GM21360 (cell line): ENCODE results near the gene ATP6V0E2.
"Not testable (repeated sequence)": the region's sequence is repeated elsewhere in the genome, so short reads cannot be mapped to it uniquely, and the experiment has no call there.

Experiments used
- ATAC-seq: cut with Tn5 transposase; IDR thresholded peaks from one replicate; pipeline ENCODE4 v1.9.1; 2021; ENCODE audit warnings: mild to moderate bottlenecking, moderate library complexity; ENCODE audit not compliant: unreplicated experiment

The ATP6V0E2 gene

GRCh38 chr7:149873074-149873969 is at the start of gene ATP6V0E2:
Gene ATP6V0E2 (plus strand): TSS chr7:149873969. CDS start chr7:149874066, 97 bp downstream.
- ATAC-seq = peak; percentile 92

DNA sequence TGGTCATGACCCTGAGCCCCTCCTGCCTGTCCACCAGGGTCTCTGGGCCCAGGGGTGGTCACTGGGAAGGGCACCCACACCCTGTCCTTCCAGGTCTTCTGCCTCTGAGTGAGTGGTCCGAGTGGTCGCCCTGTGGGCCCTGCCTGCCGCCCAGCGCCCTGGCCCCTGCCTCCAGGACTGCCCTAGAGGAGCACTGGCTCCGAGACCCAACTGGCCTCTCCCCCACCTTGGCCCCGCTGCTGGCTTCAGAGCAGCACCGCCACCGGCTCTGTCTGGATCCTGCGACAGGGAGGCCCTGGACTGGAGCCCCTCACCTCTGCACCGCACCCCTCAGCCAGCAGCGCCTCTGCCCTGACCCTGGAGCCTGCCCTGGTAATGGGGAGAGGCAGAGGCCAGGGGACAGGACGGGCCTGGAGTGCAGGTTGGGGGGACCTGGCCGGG is 49.4 kb upstream of the ATP6V0E2 start:
- ATAC-seq = no peak

DNA sequence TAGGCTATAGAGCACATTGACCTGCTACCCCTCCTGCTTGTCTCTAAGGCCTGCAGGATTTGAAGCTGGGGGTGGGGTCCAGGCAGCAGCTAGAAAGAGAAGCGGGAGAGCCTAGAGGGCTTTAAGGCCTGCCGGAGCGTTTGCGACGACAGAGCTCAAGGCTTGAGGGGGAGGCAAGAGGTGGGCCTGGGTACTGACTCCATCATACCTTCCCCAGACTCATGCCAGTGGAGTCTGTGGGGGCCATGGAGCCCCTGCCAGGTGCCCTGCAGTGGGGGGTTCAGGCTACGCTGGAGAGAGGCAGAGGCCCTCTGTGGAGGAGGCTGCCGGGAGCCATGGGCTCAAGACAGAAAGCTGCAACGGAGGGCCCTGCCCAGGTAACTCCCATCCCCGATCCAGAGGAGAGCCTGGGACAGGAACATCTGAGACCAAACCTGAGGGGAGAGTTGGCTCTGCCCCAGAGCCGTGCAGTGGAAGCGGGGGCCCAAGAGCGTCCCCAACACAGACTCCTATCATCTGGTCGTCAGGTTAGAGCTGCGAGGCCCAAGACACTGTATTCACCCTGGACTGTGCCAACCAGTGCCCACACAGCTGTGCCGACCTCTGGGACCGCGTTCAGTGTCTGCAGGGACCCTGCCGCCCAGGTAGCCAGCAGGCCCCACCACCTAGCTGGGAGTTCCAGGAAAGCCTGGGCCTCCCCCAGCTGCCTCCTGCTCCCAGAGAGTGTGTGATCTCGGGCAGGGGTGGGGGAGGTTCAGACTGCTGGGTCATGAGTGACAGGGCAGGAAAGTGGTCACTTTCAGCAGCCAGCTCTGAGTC is 48.8 kb upstream of the ATP6V0E2 start:
- ATAC-seq = no peak

DNA sequence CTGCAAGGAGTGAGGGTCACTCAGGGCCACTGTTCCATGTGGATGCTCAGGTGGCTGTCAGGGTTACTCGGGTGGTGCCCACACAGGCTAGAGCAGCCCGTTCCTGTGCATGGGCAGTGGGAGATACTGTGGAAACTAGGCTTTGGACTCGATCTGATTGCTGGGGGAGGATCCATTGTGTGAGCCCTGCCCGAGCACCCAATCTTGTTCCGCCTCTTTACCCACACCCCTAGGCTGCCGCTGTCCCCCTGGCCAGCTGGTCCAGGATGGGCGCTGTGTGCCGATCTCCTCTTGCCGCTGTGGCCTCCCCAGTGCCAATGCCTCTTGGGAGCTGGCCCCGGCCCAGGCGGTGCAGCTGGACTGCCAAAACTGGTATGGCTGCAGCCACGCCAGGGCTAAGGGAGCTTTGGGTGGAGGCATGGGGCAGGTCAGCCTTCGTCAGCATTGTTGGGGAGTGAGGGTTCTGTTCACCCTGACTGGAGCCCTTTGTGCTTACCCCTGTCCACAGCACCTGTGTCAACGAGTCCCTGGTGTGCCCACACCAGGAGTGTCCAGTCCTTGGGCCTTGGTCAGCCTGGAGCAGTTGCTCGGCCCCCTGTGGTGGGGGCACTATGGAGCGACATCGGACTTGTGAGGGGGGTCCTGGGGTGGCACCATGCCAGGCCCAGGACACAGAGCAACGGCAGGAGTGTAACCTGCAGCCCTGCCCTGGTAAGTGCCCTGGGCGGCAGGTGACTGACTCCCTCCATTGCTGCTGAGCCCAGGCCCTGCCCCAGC is 48.0 kb upstream of the ATP6V0E2 start:
- no peak for ATAC-seq

DNA sequence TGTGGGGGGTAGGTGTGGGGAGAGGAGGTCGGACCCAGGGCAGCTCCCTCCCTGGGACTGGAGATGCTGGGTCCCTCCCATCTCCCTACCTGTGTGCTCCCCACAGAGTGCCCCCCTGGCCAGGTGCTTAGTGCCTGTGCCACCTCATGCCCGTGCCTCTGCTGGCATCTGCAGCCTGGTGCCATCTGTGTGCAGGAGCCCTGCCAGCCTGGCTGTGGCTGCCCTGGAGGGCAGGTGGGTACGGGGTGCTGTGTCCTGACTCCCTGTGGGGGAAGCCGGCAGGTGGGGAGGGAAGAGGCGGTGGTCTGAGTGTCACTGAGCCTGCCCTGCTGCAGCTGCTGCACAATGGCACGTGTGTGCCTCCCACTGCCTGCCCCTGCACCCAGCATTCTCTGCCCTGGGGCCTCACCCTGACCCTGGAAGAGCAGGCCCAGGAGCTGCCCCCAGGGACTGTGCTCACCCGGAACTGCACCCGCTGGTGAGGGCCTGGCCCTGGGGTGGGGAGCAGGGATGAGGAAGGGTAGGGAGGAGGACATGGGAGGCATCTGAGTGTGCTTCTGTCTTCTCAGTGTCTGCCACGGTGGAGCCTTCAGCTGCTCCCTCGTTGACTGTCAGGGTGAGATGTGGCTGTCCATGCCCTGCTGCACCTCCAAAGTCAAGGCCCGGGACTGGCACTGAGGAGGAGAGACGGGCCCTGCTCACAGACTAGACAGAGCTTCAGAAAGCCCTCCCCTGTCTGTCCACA is 47.3 kb upstream of the ATP6V0E2 start:
- ATAC-seq = no peak

DNA sequence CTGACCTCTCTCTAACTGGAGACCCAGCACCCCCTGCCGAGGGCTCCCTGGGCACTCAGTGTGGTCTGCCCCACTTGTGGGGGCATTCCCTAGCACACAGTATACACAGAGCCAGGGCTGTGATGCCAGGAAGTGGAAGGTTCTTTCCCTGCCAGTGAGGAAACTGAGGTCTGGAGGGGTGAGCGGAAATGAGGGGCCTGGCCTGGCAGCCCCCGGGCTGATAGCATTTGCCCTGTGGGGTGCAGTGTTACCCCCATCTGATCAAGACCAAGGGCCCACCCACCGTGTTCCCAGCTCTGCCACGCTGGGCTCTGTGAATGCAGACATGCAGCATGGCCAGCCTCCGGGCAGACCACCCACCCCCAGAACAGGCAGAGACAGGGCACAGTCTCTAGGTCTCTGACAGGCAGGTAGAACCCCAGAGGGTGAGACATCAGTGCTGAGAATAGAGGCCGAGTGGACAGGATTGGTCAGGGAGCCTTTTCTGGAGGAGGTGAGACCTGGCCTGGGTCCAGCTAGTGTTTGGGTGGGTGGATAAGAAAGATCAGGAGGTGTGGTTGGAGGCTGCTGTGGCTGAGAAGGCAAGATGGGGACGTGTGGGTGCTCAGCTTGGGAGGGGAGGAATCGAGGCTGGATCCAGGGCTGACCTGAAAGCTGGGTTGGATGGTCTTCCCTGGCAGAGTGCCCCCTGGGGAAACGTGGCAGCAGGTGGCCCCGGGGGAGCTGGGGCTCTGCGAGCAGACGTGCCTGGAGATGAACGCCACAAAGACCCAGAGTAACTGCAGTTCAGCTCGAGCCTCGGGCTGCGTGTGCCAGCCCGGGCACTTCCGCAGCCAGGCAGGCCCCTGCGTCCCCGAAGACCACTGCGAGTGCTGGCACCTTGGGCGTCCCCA is 46.4 kb upstream of the ATP6V0E2 start:
- ATAC-seq = no peak

DNA sequence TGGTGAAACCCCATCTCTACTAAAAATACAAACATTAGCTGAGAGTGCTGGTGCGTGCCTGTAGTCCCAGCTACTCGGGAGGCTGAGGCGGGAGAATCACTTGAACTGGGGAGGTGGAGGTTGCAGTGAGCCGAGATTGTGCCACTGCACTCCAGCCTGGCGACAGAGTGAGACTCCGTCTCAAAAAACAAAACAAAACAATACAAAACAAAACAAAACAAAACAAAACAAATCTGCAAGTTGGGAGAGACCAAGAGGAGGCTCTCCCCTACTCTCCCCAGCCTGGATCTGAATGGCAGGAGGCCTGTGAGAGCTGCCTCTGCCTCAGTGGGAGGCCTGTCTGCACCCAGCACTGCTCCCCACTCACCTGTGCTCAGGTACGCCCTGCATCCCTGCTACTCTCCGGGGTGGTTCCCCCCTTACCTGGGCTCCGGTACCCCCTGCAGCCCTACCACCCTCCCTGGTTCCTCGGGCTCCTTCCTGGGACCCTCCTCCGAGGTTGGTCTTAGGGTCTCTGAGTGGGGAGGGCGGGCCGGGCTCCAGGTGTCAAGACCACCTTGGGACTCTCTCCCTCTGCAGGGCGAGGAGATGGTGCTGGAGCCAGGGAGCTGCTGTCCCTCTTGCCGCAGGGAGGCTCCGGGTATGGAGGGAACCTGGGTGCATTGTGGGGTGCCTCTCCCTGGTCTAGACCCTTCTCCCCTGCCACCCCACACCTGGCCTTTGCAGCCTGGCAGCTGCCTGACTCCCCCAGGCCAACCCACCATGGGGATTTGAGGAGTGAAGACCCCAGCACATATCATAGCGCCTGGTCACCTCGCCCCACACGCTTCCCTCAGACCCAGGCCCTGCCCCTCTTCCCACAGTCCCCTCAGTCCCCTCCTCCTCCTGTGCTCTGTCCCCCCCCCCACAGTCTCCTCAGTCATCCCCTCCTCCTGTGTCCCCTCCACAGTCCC is 45.1 kb upstream of the ATP6V0E2 start:
- ATAC-seq = no peak

- not testable (repeated sequence) for ATAC-seq
Observed at GRCh38 chr7:149830527-149830926, 43.2 kb upstream of the ATP6V0E2 start.

- ATAC-seq = no peak
Observed at GRCh38 chr7:149830997-149831740, 42.6 kb upstream of the ATP6V0E2 start.

GRCh38 chr7:149831741-149832219 is 42.0 kb upstream of the ATP6V0E2 start:
- ATAC-seq = no peak

DNA sequence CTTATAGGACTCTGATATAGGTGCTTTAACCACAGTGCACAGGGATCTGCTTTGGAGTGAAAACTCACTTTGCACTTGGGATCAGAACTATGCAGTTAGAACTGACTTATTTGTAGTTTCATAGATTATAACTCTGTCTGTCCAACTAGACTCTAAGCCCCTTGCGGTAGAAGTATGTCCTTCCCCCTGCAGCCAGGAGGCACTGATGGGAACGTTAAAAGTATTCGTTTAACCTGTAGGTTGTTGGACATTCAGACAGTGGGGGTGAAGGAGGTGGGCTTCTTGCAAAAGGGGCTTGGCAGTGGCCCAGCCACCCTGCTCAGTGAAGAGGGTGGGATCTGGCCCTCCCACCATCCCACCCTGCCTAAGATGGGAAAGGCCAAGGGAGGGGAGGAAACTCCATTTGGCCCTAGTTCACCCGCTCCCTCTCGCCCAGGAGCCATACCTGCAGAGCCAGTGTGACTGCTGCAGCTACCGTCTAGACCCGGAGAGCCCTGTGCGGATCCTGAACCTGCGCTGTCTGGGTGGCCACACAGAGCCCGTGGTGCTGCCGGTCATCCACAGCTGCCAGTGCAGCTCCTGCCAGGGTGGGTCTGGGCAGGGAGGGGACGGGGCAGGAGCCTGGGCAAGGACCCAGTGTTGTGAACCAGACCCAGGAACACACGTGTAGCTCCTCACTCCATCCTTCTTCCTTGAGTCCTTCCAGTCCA is 41.3 kb upstream of the ATP6V0E2 start:
- no peak for ATAC-seq

GRCh38 chr7:149833495-149834130 is 40.2 kb upstream of the ATP6V0E2 start:
- ATAC-seq = no peak

DNA sequence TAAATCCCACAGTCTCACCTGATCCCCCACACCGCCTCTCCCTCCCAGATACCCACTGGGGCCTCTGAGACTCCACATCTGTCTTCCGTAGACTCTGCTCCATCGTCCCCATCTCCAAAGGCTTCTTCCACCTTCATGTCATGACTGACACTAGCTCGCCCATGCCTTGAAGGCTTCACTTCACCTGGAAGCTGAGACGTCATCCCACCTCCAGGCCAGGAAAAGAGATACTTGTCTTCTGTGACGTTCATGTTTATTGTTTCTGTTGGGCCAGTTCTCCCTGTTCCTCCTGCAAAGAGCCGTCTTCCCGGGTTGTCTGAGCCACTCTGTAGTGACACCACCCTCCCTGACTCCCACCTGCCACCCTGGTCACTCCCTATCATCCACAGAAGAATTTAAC is 39.2 kb upstream of the ATP6V0E2 start:
- ATAC-seq = no peak

GRCh38 chr7:149836434-149836833 is 37.3 kb upstream of the ATP6V0E2 start:
- no peak for ATAC-seq

GRCh38 chr7:149837564-149838223 is 36.1 kb upstream of the ATP6V0E2 start:
- no peak for ATAC-seq
